GM11168 (cell line): Measurements from ENCODE around the gene DCLK2.

Experiments used
- in situ Hi-C: fragments of 300-500 bp; cut with MboI; formaldehyde crosslinking; loops from one replicate; pipeline ENCODE4 v1.12.0; 2022; ENCODE audit warnings: low sequenced_read_pairs; ENCODE audit not compliant: unreplicated experiment

The DCLK2 gene

DNA sequence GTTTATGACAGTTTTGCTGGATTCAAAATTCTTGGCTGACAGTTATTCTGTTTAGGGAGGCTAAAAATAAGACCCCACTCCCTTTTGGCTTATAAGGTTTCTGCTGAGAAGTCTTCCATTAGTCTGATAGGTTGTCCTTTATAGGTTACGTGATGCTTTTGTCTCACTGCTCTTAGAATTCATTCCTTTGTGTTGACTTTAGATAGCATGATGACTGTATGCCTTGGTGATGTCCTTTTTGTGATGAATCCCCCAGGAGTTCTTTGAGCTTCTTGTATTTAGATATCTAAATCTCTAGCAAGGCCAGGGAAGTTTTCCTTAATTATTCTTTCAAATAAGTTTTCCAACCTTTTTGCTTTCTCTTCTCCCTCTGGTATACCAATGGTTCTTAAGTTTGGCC, 36.4 kb downstream of the DCLK2 start:
- in situ Hi-C loops, result no loop called here

DNA sequence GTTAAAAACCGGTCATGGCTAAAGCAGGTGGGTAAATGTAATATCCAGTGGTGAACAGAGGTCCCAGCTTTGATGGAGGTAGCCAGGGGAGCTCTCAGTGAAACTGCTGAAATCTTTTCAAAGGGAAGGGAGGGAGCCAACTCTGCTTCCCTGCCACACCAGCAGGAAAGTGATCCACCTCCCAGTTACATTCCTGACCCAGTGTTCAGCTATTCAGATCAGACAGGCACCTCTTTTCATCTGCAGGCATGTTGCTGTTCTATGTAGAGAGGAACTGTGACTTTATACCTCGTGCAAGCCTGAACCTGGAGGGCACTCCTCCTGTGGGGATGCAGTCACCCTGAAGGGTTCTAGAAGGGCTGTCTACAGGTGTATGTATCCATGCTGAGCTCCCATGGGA, 37.6 kb downstream of the DCLK2 start:
- in situ Hi-C loops, result no loop called here

DNA sequence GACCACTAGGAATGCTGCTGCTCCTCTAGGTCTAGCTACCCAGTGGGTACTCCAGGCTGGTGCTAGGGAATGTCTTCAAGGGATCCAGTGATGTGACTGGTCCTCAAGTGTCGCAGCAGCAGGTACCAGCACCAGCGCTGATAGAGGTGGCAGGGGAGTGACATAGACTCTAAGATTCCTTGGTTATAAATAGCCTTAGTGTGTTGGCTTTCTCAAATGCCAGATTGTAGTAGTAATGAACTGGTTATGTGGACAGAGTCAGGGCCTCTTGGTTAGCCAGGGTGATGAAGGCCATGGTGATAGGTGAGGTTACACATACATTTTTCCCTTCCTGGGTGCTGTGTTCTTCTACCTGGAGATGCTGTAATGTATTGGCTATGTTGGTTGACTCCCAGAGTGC, 38.3 kb downstream of the DCLK2 start:
- in situ Hi-C loops, result no loop called here

DNA sequence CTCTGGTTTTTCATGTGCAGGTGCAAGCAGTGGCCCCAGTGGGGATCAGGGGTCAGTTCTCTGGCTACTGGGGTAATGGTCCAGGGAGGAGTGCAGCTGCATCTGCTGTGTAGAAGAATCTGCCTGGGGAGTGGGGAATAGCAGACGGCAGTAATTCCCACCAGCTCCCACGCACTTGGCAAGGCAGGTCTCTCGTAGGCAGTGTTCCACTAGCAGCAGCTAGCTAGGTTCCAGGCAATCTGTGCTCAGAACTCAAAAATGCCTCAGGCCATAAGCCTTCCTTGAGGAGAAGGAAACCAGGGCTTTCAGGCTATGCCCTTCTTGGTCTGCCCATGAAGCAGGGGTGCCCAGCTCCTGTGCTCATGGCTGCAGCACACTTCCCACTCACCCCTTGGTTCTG, 38.8 kb downstream of the DCLK2 start:
- in situ Hi-C loops, result no loop called here

DNA sequence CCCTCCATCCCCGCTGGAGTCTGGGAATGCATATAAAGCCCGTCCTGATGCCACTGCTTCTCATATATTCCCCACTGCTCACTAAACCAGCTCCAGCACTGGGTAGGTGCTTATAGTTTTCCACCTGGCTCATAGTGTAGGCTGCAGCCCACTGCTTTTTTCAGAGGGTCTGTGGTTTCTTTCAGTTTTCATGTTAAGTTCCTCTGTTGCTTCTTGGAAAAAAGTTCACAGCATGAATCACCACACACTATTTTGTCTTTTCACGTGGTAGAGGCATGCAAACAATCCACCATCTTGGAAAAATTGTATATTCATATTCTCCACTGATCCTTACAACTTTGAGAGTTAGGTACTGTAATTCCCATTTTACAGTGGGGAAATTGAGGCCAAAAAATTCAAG, 39.4 kb downstream of the DCLK2 start:
- in situ Hi-C loops, result no loop called here

DNA sequence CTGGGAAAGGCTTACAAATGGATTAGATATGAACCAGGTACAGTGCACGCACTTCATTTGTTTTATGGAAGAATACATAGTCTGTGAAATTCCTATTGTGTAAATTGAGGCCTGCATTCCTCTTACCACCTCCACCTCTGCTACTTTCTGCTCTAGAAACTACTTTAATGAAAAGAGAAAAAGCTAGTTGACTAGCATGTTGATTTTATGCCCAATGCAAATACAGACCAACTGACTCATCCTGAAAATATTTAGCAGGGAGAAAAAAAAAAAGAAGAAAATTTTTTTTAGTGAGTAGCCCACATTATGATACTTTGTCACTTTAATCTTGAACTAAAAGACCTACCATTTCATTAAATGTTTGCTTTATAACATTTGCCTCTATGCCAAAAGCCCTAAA, 41.2 kb downstream of the DCLK2 start:
- in situ Hi-C loops, result no loop called here

DNA sequence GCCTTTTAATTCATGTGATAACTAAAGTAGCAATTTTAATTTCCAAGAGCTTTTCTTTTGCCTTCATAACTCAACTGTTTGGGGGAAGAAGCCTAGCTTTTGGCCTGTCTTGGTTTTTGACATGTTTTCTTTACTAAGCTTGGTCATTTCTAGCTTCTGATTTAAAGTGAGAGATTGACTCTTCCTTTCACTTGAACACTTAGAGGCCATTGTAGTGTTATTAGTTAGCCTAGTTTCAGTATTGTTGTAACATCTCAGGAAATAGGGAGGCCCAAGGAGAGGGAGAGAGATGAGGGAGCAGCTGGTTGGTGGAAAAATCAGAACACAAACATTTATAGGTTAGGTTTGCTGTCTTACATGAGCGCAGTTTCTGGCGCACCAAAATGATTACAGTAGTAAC, 44.8 kb downstream of the DCLK2 start:
- in situ Hi-C loops, result no loop called here

DNA sequence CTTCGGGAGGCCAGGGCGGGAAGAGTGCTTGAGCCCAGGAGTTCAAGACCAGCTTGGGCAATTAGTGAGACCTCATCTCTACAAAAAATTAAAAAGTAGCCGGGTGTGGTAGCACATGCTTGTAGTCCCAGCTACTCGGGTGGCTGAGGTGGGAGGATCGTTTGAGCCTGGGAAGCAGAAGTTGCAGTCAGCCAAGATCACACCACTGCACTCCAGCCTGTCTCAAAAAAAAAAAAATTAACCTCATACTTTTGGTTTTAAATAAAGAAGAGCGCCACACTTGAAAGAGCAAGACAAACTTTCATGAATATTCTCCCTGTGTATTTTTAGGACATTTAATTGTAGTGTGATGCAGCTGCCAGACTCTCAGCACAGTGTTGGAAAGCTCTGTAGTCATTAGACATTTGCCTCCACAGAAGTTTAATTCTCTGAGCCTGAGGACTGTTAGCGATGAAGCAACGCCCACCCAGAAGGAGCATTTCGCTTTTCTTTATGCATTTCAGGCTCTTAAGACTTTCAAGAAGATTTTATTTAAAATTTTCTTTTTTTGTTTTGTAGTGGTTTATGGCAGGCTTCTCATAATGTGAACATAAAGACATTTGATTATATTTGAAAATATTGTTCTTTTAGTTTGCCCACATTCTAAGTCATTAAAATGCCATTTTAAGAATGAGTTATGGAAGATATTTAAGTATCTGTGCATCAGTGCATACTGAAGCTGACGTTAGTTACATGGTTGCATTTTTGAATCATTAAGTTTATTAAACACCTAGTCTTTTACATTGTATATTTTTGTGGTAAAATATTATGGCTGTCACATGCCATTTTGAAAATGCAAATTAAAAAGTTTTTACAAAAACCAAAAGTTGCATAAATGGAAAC, 45.8 kb downstream of the DCLK2 start:
- in situ Hi-C loops, result no loop called here

DNA sequence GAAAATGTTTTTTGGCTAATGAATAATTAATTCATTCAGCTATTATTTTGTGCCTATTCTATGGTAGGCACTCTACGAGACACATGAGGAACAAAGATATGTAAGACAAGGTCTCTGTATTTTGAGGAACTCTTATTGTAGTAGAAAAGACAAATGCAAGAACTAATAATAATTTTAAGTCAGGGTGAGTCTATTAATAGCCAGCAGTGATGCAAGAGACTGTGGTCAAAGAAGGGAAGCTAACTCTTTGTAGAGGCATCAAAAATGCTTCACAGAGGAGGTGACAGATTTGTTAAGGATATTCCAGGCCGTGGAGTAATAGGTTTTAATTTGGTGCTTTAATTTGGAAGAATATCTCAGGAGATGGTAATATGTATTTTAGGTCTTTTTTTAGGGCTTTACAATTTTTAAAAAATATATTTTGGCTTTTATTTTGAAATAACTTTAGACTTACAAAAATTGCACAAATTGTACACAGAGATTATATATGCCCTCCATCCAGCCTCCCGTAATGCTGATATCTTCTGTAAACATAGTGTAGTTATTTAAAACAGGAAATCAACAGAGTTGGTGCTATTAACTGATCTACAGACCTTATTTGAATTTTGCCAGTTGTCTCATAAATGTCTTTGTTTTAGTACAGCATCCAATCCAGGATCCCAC, 48.1 kb downstream of the DCLK2 start:
- in situ Hi-C loops, result no loop called here

DNA sequence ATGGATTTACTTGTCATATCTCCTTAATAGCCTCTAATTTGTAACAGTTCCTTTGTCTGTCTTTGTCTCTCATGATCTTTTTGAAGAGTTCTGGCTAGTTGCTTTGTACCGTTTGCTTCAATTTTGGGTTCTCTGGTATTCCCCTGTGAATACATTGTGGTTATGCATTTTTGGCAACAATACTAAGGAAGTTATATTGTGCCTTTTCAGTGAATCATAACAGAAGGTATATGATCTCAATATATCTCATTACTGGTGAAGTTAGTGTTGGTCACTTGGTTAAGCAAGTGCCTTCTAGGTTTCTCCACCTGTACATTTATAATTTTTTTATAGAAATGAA, 48.6 kb downstream of the DCLK2 start:
- in situ Hi-C loops, result no loop called here

DNA sequence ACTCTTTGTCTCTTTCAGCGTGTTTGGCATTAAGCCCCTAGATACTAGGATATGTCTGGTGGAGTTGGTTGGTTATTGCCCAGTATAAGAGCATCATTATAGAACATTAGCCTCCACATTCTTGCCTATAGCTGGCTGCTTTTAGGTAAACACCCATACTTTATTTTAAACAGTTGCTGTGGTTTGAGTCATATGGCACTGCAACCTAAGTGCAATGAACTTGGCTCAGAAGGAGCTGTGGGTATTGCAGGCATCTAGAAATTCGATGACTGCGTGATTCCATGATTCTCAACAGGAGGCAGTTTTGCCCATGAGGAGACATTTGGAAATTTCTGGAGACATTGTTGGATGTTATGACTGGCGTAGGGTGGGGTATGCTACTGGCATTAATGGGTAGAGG, 49.5 kb downstream of the DCLK2 start:
- in situ Hi-C loops, result no loop called here

DNA sequence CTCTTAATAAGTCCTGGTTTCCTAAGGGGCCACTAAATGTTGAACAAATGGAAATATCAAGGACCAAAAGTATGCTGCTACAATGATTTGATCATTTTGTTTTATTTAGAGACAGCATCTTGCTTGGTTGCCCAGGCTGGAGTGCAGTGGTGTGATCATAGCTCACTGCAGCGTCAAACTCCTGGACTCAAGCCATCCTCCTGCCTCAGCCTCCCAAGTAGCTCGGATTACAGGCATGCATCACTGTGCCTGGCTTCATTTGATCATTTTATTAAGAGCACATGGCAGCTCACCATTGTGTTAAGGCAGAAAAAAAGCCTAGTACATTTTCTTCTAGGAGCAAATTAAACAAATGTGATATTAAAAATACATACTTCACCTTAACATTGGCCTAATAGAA, 52.7 kb downstream of the DCLK2 start:
- in situ Hi-C loops, result no loop called here

DNA sequence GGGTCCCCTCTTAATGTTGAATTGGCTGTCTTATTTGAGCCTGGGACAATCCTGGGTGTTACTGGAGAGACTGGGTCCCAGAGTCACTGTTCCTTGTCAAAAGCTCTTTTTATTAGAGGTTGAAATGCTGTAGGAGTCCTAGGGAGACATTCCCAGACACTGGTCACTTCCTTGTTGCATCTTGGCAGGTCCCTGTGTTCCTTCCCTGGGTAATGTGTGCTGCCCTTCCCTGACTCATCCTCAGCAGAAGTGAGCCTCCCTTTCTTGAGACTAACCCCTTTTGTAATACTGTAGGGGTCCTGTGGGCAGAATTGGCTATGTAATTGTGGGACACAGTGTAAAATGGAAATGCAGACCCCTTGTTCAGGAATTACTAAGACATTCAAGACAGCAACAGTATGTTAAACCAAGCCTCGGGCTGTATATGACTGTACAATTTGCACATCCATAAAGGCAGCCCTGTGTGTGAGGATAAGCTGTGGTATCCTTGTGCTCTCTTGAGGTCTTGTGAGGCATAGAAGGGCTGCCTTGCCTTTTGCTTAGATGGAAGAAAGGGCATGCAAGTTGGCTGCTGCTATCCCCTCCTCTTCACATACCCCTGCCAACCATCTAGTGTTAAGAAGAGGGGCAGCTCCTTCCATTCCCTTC, 53.5 kb downstream of the DCLK2 start:
- in situ Hi-C loops, result no loop called here

DNA sequence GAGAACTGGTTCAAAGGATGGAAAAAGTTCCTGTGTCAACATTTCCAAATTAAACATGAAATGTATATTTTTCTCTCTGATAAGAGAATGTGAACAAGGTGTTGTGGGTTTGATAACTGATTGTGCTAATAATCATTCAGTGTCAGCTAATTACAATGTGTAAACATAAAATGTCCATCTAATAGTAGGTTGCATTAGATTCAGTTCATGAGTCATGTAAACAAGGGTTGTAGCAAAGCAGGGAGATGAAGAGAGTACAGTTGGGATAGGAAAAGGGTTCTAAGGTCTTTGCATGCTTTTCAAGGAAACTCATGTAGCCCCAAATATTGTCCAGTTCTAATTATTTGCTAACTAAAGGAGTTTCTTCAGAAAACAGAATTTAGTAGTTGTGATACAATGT, 55.4 kb downstream of the DCLK2 start:
- in situ Hi-C loops, result no loop called here

DNA sequence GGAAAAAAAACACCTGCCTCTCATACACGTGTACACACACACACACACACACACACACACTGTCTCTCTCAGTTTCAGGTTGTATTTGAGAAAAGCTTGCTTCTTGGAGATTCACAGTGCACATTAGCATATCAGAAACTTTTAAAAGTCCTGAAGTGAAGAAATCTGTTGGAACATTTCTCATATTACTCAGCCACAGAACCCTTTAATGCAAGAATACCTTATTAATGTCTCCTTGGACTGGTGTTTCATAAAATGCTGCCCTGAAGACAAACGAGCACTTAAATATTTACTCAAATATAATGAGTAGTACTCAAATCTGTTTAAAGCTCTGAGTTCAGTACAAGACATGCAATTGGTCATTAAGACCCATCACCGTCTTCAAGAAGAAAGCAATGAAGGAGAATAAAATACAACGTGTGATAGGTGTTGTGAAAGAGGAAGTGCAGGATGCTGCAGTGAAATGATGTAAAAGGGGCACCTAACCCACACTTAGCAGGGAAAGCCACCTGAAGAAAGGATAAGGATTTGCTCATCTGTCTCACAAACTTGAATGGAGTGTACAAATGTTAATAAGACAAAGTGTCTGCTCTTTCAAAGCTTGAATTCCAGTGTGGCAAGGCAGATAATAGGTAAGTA, 57.0 kb downstream of the DCLK2 start:
- in situ Hi-C loops, result no loop called here

DNA sequence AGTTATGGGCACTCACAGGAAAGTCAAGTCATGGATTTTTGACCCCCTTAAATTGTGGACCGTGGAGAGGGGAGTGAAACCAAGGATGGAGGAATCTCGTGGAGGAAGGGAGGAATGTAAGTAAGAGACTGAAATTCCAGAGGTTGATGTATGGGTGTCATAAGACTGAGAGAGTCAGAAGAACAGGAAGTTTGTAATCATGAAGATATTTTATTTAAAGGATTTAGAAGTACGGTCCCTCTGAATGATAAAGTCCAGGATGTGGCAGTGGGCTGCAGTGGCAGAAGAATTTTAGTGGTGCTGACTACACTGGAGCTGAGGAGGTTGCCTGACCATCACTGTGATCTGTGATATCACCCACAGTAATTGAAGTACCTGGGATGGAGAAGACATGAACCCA, 57.8 kb downstream of the DCLK2 start:
- in situ Hi-C loops, result no loop called here

DNA sequence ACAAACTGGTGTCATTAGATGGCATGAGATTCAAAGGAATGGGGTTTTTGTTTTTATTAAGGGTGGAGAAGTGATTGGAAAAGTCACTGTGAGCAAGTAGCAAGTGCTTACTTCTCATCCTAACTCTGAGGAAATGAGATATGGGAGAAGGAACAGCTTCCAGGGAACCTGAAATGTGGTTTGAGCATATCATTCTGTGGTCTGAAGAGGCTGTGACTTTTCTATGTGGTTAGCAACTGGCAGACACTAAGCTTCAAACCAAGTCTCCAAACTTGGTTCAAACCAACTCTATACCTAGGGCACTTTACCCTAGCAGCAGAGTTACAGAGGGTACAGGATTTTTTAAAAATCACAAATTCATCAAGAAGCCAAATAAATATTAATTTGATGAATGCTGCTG, 58.2 kb downstream of the DCLK2 start:
- in situ Hi-C loops, result no loop called here

DNA sequence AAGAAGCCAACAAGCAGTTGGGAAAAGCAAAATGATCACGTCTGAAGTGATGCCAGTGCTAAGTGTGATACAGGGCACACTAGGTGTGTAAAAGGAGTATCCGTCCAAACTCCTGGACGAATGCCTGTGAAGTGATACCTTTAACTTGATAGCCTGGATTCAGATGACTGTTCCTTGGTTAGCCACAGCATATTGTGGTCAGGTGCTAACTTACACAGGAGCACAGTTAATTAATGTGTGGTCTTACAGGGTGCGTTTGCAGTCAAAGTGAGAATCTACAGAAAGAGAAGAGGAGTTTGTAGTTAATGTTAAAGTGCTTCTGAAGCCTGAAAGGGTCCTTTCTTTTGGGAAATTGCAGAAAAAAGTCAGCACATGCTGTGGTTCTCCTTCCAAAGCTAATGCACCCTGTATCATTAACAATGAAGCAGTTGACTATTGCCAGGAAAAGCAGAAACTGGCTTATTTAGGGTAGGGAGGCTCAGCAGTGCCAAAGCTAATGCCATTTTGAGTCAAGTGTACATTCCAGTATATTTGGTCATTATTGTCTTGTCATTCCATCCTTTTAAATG, 61.1 kb downstream of the DCLK2 start:
- in situ Hi-C loops, result no loop called here

DNA sequence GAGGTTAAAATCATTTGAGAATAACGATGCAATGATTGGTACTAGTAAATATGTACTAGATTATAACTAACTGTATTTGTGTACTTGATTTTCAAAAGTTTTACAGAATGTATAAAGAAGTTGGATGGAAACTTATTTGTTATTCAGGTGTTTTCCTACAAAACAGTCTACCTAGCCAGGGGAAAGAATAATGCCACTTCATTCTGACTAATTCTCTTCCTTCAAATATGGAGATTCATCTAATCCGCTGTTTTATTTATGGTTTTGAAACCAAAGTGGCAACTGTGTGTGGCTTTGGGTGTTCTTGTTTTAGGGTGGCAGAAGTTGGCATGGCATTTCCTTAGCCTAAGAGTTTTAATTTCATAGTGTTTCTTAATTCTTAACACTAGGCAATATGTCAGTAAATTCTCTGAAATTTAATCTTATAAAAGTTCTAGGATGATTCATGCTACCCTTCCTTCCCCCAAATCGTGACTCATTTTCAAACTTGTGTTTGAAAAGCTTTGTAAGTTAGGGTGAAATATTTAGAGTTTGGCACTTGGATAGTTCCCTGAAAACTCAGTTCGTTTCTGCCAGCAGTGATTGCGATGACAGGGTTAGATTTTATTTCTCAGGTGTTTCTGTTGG, 62.6 kb downstream of the DCLK2 start:
- in situ Hi-C loops, result no loop called here

DNA sequence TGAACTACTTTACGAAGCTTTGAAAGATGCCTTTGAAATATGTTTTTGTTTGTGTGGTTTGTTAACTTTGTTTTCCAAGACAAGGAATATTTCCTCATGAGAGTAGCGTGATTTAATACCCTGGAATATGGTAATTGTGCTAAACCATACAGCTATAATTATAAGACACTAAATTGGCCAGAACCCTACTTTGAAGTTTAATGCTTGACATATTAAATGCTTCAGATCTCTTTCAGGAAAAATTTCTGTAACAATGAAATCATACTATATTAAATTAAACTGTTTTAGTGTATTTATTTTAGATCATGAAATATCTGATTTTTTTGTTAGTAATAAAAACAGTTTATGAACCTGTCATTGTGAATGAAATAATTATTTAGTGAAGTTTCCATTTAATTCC, 63.5 kb downstream of the DCLK2 start:
- in situ Hi-C loops, result no loop called here
